NCI-H1930 (cell line): ENCODE results near the gene ZSCAN5C.
"Not testable (repeated sequence)": the region's sequence is repeated elsewhere in the genome, so short reads cannot be mapped to it uniquely, and the experiment has no call there.

Source experiments
- DNase-seq, 2 experiments: peaks; one replicate each; lab custom pipeline; 2025; lab: John Stamatoyannopoulos, UW

Gene ZSCAN5C, protein sequence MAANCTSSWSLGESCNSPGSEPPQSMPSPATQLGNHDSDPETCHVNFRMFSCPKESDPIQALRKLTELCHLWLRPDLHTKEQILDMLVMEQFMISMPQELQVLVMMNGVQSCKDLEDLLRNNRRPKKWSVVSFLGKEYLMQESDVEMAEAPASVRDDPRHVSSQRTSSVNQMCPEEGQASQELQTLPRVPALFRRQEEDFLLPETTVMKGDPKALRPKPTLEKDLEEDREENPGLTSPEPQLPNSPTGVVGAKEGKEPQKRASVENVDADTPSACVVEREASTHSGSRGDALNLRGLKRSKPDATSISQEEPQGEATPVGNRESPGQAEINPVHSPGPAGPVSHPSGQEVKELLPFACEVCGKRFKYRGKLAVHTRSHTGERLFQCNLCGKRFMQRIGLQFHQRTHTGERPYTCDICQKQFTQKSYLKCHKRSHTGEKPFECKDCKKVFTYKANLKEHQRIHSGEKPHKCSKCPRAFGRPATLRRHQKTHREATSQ

DNA sequence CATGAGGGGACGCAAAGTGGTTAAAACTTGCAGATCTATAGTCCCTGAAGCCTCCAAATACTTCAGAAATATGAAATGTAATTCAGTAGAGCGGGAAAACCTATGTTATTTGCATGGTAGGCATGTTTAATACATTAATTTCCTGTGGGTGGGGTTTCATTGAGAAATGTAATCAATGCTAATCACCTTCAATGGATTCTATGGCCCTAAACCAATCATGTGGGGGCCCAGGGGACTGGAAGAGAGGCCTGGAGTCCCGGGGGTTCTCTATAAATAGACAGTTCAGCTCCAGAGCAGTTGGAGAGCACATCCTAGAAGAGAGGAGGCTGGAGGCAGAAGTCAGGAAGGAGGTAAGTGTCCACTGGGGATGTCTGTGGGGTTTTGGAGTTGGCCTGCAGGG, at the start of gene ZSCAN5C:
Gene ZSCAN5C (plus strand): TSS at position 301 of the 400 bp plus-strand sequence. CDS start 3,641 bp downstream, outside the sequence.
- no peak for DNase-seq

DNA sequence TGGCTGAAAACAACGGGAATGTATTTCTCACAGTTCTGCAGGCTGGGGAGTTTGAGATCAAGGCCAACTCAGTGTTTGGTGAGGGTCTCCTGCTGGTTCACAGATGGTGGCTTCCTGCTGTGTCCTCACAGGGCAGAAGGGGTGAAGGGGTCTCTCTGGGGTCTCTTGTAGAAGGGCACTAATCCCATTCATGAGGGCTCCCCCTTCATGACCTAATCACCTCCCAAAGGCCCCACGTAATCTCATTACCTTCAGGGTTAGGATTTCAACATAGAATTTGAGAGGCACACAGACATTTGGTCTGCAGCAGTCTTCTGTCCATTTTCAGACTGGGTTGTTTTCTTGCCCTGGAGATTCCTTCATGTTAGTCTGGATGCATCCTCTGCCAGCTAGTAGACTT, 49.4 kb upstream of the ZSCAN5C start:
- no peak for DNase-seq

DNA sequence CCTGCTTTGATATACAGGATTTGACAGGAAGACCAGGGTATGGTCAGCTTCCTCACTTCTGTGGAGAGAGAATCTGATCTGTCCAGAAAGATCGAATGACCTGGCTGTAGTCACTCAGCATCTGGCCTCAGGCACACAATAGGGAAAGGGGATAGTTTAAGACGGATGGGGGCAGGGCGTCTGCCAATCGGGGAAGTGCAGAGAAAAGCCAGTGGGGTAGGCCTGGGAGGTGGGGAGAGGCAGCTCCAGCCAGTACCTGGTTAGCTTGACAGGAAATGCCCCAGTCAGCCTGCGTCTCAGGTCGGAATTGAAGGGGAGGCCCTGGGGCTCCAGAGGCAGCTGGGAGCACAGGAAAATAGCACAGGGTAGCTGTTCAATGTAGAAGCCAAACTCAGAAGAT, 48.6 kb upstream of the ZSCAN5C start:
- no peak for DNase-seq

DNA sequence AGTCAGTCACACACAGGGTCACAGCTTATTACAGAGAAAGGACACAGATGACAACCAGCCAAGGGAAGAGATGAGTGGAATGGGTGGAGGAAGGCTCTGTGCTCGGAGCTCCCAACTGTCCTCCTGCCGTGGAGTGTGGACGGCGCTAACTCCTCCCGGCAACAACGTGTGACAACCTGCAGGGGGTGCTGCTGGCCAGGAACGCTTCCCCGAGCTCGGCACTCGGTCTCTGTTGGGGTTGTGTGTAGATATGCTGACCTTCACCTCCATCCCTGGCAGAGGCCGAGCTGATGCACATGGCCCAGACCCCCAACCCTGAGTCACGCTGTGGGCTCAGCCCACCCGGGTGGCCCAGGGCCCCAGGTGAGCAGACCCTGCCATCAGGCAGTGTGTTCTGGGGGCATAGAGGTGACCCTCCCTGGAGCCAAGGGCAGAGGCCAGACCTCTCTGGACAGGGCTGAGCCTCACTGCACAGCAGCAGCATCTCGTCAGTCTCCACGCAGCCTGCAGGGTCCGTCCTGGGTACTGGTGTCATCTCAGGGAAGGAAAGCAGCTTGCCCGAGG, 46.9 kb upstream of the ZSCAN5C start:
- DNase-seq = no peak

DNA sequence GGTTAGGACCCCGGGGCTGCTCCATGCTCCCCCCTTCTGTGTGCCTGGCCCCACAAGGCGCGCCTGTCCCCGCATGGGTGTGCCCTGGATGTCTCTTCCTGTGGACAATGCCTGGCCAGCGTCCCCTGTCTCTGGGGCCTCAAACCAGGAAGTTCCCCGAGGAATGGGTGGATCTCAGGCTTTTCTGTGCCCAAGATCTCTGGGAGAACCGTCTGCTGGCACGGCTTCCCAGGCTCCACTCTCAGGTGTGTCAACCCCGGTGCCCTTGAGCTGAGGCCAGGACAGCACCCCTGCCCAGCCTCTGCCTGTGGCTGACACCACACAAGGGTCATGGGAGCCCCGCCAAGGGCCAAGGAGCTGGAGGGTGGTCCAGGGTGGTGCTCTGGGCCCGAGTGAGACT, 45.3 kb upstream of the ZSCAN5C start:
- DNase-seq = no peak

DNA sequence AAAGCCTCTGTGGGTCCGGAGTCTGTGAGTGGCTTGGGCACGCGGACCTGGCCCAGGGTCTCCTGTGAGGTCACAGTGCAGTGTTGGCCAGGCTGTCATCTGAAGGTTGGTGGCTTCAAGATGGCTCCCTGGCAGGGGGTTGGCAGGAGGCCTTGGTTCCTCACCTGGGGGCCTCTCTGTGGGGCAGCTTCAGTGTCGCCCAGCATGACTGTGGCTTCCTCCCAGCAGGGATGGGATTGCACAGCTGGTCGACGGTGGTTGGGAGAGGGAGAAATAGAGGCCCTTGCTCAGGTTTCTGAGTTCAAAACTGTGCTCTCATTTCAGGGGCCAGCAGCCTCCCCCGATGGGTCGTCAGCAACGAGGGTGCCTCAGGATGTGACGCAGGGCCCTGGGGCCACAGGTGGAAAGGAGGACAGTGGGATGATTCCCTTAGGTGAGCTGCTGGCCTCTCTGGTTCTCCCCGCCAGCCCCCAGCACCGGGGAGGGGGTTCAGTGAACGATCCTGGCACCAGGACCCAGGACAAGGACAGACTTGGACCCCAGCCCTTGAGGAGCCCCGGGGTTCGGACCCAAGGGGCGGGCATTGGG, 43.8 kb upstream of the ZSCAN5C start:
- DNase-seq = no peak

DNA sequence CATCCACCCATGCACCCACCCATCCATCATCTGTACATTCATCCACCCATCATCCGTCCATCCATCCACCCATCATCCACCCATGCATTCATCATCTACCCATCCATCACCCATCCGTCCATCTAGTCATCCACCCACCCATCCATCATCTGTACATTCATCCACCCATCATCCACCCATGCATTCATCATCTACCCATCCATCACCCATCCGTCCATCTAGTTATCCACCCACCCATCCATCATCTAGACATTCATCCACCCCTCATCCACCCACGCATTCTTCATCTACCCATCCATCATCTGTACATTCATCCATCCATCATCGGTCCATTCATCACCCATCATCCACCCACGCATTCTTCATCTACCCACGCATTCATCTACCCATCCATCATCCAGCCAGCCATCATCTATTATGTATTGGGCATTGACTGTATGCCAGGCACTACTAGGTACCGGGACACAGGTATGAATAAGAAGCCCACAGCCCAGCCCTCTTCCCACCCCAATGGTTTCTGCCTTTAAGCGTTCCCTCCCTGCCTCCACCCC, 43.0 kb upstream of the ZSCAN5C start:
- no peak for DNase-seq

DNA sequence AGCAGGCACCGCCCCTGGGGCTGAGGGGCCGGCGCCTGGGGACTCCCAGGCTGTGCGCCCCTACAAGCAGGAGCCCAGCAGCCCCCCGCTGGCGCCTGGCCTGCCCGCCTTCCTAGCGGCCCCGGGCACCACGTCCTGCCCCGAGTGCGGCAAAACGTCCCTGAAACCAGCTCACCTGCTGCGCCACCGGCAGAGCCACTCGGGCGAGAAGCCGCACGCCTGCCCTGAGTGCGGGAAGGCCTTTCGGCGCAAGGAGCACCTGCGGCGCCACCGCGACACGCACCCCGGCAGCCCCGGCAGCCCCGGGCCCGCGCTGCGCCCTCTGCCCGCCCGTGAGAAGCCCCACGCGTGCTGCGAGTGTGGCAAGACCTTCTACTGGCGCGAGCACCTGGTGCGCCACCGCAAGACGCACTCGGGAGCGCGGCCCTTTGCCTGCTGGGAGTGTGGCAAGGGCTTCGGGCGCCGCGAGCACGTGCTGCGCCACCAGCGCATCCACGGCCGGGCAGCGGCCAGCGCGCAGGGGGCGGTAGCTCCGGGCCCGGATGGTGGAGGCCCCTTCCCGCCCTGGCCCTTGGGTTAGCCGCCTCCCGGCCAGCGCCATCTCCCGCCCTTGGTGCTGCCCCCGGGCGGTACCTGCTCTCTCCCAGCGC, 42.3 kb upstream of the ZSCAN5C start:
- no peak for DNase-seq

DNA sequence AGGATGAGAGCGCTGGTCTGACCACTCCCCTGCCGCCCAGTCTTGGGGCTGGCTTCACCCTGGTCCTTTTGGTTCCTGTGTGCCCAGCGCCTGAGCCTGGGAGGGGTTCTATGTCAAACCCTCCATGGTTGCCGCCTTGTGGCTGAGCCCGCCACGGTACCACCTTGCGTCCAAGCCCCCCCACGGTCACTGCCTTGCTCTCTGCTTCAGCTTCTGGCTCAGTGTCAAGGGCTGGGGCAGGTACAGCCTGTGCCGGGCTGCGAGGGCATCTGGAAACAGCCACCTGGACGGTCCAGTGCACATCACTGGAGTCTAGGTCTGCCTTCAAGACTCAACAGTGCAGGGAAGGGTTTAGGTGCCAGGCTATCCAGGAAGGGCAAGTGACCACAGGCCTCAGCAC, 40.5 kb upstream of the ZSCAN5C start:
- no peak for DNase-seq

DNA sequence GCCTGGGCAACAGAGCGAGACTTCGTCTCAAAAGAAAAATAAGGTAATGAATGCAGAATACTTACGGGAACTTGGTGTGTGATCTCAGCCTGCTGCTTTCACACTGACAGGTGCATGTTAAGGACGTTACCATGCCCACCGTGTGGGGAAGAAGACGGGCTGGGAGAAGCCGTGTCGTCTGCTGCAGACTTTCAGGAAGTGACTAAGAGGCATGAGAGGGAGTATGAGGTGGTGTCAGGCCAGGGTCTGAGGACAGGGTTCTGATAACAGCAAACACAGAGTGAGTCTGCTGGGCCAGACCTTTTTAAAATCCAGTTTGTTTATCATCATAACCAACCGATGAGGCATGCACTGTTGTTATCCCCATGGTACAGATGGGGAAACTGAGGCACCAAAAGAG, 39.8 kb upstream of the ZSCAN5C start:
- DNase-seq = no peak

DNA sequence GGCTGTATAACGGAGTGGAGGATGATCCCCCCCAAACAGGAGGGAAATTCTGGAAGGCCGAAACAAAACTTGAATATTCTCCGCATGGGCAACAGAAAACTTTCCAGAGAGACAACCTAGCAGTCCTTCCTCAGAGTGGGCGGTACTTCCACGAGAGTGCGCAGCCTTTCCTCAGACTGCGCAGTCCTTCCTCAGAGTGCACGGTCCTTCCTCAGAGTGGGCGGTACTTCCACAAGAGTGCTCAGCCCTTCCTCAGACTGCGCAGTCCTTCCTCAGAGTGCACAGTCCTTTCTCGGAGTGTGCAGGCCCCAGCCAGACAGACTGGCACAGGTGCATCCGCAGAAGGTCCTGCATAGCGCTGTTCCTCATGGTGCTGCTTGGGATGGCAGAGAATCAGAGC, 39.0 kb upstream of the ZSCAN5C start:
- DNase-seq = no peak

DNA sequence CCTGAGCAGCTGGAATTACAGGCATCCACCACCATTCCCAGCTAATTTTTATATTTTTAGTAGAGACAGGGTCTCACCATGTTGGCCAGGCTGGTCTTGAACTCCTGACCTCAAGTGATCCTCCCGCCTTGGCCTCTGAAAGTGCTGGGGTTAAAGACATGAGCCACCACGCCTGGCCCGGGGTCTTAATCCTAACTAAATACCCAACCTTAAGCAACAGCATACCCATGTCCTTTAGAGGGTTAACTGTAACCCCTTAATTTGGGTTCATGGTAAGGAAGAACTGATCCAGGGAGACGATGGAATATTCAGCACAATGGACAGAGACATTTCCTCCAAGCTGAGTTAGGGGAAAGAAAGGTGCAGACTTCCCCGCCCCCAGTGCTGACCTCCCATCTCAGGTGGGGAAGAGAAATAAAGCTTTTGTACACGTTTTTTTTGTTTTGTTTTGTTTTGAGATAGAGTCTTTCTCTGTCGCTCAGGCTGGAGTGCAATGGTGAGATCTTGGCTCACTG, 35.0 kb upstream of the ZSCAN5C start:
- DNase-seq = no peak

DNA sequence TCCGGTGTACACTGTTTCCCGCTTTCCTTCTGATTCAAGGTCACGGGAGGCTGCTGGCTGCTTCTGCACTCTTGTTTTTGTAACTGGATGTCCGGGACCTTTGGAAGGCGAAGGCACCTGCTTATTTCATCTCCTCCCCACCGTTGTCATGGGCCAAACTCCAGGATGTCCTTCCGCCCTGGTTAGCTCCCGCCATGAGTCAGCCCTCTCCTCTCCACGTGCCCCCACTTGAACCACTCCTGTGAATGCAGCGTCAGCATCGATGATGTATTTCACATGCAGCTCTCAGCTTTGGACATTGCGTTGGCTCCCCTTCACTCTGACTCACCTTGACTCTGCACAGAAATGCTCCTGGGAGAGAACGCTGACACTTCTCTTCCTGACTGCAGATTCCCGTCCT, 31.8 kb upstream of the ZSCAN5C start:
- no peak for DNase-seq

DNA sequence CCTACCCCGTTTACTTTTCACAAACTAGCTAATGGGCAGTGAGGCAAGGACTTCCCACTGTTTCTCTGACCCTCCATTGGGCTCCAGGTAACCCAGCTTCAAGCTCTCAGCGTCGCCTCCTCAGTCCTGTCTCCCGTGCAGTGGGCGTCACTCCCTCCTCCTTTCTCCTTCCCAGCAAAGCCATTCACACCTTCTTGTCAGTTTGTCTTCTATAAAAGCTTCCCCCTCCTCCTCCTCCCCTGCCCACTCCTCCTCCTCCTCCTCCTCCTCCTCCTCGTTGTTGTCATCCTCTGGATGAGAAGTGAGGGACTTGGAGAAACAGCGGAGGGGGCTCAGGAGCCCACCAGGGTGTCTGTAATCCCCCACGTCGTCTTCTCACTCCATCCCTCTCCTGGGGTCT, 28.0 kb upstream of the ZSCAN5C start:
- DNase-seq = no peak

DNA sequence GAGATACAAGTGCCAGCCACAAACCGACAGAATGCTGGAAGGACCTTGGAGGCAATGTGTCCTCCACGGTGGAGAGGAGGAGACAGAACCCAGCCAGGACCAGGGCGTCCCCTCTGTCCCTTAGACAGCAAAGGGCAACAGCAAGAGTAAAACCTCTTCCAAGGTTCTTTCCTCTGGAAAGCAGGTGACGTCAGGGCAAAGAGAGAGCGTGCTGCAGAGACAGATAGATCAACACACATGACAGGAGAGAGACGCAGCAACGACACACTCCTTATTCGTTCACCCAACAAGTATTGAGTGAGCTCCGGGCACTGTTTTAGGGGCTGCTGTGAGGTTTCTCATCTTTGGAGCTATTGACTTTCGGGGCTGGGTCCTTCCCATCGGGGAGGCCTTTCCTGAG, 27.5 kb upstream of the ZSCAN5C start:
- no peak for DNase-seq

DNA sequence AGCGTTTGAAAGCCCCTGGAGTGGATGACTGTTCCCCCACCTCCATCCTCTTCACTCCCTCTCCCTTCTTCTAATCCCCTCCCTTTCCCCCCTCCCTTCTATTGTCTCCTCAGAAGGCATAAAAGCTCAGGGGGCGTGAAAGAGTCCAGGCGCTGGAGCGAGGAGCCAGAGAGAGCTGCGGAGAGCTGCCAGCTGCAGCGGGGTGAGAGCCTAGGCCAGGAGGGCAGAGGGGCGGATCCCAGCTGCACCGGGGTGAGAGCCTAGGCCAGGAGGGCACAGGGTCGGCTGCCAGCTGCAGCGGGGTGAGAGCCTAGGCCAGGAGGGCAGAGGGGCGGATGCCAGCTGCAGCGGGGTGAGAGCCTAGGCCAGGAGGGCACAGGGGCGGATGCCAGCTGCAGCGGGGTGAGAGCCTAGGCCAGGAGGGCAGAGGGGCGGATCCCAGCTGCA, 26.2 kb upstream of the ZSCAN5C start, which contains the start of gene GALP:
Gene GALP (plus strand): TSS at position 148 of the 447 bp plus-strand sequence. CDS start 1,101 bp downstream, outside the sequence.
- DNase-seq = not testable (repeated sequence)

DNA sequence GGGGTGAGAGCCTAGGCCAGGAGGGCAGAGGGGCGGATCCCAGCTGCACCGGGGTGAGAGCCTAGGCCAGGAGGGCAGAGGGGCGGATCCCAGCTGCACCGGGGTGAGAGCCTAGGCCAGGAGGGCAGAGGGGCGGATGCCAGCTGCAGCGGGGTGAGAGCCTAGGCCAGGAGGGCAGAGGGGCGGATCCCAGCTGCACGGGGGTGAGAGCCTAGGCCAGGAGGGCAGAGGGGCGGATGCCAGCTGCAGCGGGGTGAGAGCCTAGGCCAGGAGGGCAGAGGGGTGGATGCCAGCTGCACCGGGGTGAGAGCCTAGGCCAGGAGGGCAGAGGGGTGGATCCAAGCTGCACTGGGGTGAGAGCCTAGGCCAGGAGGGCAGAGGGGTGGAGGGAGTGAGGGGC, 25.8 kb upstream of the ZSCAN5C start:
- not testable (repeated sequence) for DNase-seq

DNA sequence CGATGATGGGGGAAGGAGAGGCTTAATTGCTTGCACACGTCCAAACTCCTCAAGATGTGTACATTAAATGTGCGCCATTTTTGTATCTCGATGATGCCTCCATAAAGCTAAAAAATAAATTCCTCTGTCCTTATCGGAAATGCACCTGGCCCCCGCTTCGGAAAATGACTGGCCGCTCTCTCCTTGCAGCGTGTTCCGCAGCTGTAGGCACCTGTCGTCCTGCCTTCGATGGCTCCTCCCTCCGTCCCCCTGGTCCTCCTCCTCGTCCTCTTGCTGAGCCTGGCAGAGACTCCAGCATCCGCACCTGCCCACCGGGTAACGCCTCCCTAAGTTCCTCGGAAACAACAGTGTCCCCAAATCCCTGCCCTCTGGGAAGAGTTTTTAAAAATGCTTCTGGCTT, 25.2 kb upstream of the ZSCAN5C start:
- DNase-seq = no peak

DNA sequence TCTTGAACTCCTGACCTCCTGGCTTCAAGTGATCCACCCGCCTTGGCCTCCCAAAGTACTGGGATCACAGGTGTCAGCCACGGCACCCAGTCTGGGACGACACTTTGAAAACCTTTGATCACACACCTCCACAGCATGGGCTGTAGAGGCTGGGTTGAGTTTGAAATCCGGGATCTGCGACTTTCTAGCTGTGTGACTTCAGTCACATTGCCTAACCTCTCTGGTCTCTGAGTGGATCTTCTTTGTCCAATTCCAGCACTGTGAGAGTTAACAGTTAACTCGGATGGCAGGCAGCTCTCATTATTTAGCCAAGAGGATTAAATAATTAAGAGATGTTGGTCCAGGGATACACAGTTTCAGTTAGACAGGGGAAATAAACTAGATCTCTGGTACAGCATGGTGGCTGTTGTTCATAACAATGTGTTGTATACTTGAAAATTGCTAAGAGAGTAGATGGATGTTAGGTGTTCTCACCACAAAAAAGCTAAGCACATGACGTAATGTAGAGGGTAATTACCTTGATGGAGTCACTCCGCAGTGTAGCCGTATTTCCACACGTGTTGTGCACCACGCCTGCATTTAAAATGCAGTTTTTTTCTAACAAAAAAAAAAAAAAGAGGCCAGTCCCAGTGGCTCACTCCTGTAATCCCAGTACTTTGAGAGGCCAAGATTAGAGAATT, 24.4 kb upstream of the ZSCAN5C start:
- no peak for DNase-seq

DNA sequence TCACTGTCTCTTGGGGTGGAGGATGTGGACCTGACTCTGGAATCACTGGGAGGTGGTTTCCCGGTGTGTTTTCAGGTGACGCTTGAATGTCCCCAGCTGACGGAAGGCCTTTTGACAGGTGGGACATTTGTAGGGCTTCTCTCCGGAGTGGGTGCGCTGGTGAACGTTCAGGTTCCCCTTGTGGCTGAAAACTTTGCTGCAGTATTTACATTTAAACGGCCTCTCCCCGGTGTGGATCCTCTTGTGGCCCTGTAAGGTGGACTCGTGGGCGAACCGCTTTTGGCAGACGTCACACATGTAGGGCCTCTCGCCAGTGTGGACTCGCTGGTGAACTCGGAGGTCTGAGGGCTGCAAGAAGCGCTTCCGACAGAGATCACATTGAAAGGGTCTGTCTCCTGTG, 12.3 kb upstream of the ZSCAN5C start:
- no peak for DNase-seq

DNA sequence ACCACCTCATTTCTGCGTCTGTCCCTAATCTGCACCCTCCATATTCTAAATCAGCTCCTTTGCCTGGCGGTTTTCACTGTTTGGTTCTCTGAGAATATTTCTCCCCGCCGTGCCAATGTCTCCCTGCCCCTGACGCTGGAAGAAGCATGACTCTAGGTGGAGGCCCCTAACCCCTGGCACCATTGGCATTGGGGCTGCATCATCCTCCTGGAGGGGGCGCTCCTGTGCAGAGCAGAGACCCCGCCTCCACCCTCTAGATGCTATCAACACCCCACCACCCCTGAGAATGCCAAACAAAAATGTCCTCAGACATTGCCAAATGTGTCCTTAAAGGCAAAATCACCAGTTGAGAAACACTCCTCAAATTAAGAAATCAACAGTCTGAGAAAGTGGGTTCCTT, 11.0 kb upstream of the ZSCAN5C start:
- DNase-seq = peak in 1 of 2 experiments; percentile 12
